ENCODE results near the gene GRIN2A.

GRIN2A gene

GRCh38 chr16:9859701-9860327, 322.4 kb downstream of the GRIN2A start:
- DNase-seq (ENCODE audit: low read depth in 2 of 2): no peak

GRCh38 chr16:9854675-9855074, 327.6 kb downstream of the GRIN2A start:
- no peak for DNase-seq (ENCODE audit: low read depth in 2 of 2)

GRCh38 chr16:9852003-9852402, 330.2 kb downstream of the GRIN2A start:
- no peak for DNase-seq (ENCODE audit: low read depth in 2 of 2)

- no peak for DNase-seq (ENCODE audit: low read depth in 2 of 2)
Measured at GRCh38 chr16:9850817-9851216, 331.4 kb downstream of the GRIN2A start.

- DNase-seq (ENCODE audit: low read depth in 2 of 2): no peak
Measured at GRCh38 chr16:9849697-9850245, 332.5 kb downstream of the GRIN2A start.

GRCh38 chr16:9847146-9847545, 335.1 kb downstream of the GRIN2A start:
- DNase-seq (ENCODE audit: low read depth in 2 of 2): no peak

GRCh38 chr16:9846362-9847099, 335.7 kb downstream of the GRIN2A start:
- DNase-seq (ENCODE audit: low read depth in 2 of 2): no peak

GRCh38 chr16:9845661-9846361, 336.4 kb downstream of the GRIN2A start:
- no peak for DNase-seq (ENCODE audit: low read depth in 2 of 2)

GRCh38 chr16:9844361-9844760, 337.9 kb downstream of the GRIN2A start:
- DNase-seq (ENCODE audit: low read depth in 2 of 2): no peak

GRCh38 chr16:9843424-9844018, 338.7 kb downstream of the GRIN2A start:
- no peak for DNase-seq (ENCODE audit: low read depth in 2 of 2)

- DNase-seq (ENCODE audit: low read depth in 2 of 2): no peak
Measured at GRCh38 chr16:9840761-9841665, 341.2 kb downstream of the GRIN2A start.

- no peak for DNase-seq (ENCODE audit: low read depth in 2 of 2)
Measured at GRCh38 chr16:9837481-9837880, 344.7 kb downstream of the GRIN2A start.

- DNase-seq (ENCODE audit: low read depth in 2 of 2): no peak
Measured at GRCh38 chr16:9836118-9836736, 346.0 kb downstream of the GRIN2A start.

- DNase-seq (ENCODE audit: low read depth in 2 of 2): no peak
Measured at GRCh38 chr16:9827062-9827752, 355.0 kb downstream of the GRIN2A start.

GRCh38 chr16:9826656-9827055, 355.6 kb downstream of the GRIN2A start:
- DNase-seq (ENCODE audit: low read depth in 2 of 2): no peak

GRCh38 chr16:9824200-9825068, 357.8 kb downstream of the GRIN2A start:
- no peak for DNase-seq (ENCODE audit: low read depth in 2 of 2)

- DNase-seq (ENCODE audit: low read depth in 2 of 2): no peak
Measured at GRCh38 chr16:9823510-9823909, 358.7 kb downstream of the GRIN2A start.

GRCh38 chr16:9821970-9822369, 360.3 kb downstream of the GRIN2A start:
- no peak for DNase-seq (ENCODE audit: low read depth in 2 of 2)

- DNase-seq (ENCODE audit: low read depth in 2 of 2): no peak
Measured at GRCh38 chr16:9821331-9821730, 360.9 kb downstream of the GRIN2A start.

Measured in stimulated activated CD4-positive, alpha-beta T cell treated with anti-CD3 and anti-CD28 coated beads, Interleukin-15, amount 100 ng/mL, for 48 hours (primary cell).